CD4-positive, alpha-beta T cell treated with Interleukin-4 for 4 hours (primary cell): ENCODE results near the gene SPPL3.
"Not testable (repeated sequence)": the region's sequence is repeated elsewhere in the genome, so short reads cannot be mapped to it uniquely, and the experiment has no call there.

ENCODE experiments used
- DNase-seq: peaks from one replicate; pipeline ENCODE4 v3.0.0-alpha.2; 2020

Gene SPPL3

GRCh38 chr12:120917748-120918147, 13.6 kb upstream of the SPPL3 start:
- DNase-seq, result no peak

- no peak for DNase-seq
Observed at GRCh38 chr12:120916561-120916960, 12.4 kb upstream of the SPPL3 start.

GRCh38 chr12:120914794-120915193, 10.6 kb upstream of the SPPL3 start:
- no peak for DNase-seq

GRCh38 chr12:120909633-120910298, 5.6 kb upstream of the SPPL3 start:
- no peak for DNase-seq

- DNase-seq, result no peak
Observed at GRCh38 chr12:120905856-120906384, 1.8 kb upstream of the SPPL3 start.

- peak; percentile 70 for DNase-seq
Observed at GRCh38 chr12:120903412-120904196, 554 bp downstream of the SPPL3 start.

- no peak for DNase-seq
Observed at GRCh38 chr12:120902846-120903411, 1.2 kb downstream of the SPPL3 start.

- no peak for DNase-seq
Observed at GRCh38 chr12:120901818-120902217, 2.3 kb downstream of the SPPL3 start.

GRCh38 chr12:120901101-120901500, 3.1 kb downstream of the SPPL3 start:
- not testable (repeated sequence) for DNase-seq

GRCh38 chr12:120895532-120895931, 8.6 kb downstream of the SPPL3 start:
- no peak for DNase-seq

GRCh38 chr12:120892265-120892664, 11.9 kb downstream of the SPPL3 start:
- no peak for DNase-seq

GRCh38 chr12:120890963-120891362, 13.2 kb downstream of the SPPL3 start:
- no peak for DNase-seq

- no peak for DNase-seq
Observed at GRCh38 chr12:120887253-120888043, 16.7 kb downstream of the SPPL3 start.

- peak; percentile 32 for DNase-seq
Observed at GRCh38 chr12:120886199-120887018, 17.7 kb downstream of the SPPL3 start.

GRCh38 chr12:120885521-120885920, 18.6 kb downstream of the SPPL3 start:
- no peak for DNase-seq

GRCh38 chr12:120884644-120885043, 19.5 kb downstream of the SPPL3 start:
- no peak for DNase-seq

GRCh38 chr12:120882055-120882555, 22.1 kb downstream of the SPPL3 start:
- no peak for DNase-seq

- DNase-seq, result no peak
Observed at GRCh38 chr12:120879718-120880300, 24.3 kb downstream of the SPPL3 start.

GRCh38 chr12:120879102-120879501, 25.1 kb downstream of the SPPL3 start:
- no peak for DNase-seq

GRCh38 chr12:120874547-120875245, 29.5 kb downstream of the SPPL3 start:
- DNase-seq, result no peak

- DNase-seq, result no peak
Observed at GRCh38 chr12:120873226-120873625, 30.9 kb downstream of the SPPL3 start.
